Prostate gland (tissue), 2 donors: ENCODE results near the gene PAXX.

ENCODE experiments used
- POLR2A ChIP-seq: fragments of 450-650 bp; IDR thresholded peaks from one replicate; pipeline ENCODE4 v1.6.1; 2016; ENCODE audit warnings: antibody characterized with exemption, mild to moderate bottlenecking
- POLR2AphosphoS5 ChIP-seq: sonication (generic); formaldehyde crosslinking; IDR thresholded peaks from one replicate; pipeline ENCODE4 v1.6.1; 2017; ENCODE audit warnings: antibody characterized with exemption
- TF ChIP-seq, protein P1 (sequence below), 4 experiments: fragments of 200-600 bp in 2 of 4; fragments of 450-650 bp in 2 of 4; sonication (generic) in 2 of 4; IDR thresholded peaks; 1 replicate in 3 of 4; 2 replicates in 1 of 4; pipeline ENCODE4 v1.5.1; 2016 to 2019; ENCODE audit warnings: antibody characterized with exemption in 4 of 4, mild to moderate bottlenecking in 2 of 4, moderate library complexity in 2 of 4

GRCh38 chr9:137026828-137027227 is 34.6 kb downstream of the PAXX start:
- TF ChIP-seq, protein P1, sequence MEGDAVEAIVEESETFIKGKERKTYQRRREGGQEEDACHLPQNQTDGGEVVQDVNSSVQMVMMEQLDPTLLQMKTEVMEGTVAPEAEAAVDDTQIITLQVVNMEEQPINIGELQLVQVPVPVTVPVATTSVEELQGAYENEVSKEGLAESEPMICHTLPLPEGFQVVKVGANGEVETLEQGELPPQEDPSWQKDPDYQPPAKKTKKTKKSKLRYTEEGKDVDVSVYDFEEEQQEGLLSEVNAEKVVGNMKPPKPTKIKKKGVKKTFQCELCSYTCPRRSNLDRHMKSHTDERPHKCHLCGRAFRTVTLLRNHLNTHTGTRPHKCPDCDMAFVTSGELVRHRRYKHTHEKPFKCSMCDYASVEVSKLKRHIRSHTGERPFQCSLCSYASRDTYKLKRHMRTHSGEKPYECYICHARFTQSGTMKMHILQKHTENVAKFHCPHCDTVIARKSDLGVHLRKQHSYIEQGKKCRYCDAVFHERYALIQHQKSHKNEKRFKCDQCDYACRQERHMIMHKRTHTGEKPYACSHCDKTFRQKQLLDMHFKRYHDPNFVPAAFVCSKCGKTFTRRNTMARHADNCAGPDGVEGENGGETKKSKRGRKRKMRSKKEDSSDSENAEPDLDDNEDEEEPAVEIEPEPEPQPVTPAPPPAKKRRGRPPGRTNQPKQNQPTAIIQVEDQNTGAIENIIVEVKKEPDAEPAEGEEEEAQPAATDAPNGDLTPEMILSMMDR (IDR thresholded peaks at IDR 0.05) = no peak
- TF ChIP-seq POLR2A (no peak), POLR2AphosphoS5 (no peak)
